Measurements from ENCODE around the gene FHOD1. TPM values are rescaled to one million over a fixed set of nuclear protein-coding genes. Genes with fewer than 3 reads are reported as not detected.

FHOD1 gene
- polyA plus RNA-seq, 2 of the 4 experiments (the other 2 are of a cell fraction) = 16.1 to 33.6 TPM

GRCh38 chr16:67209565-67209964 lies 37.7 kb downstream of the FHOD1 start:
- H3K27ac ChIP-seq = no peak overlapping the region
- WGBS (ENCODE audit: missing lambda C conversion rate) = 84% methylated on average over 8 of the region's 8 CpGs
- DNase-seq (ENCODE audit: low read depth in 1 of 2, low spot score in 1 of 2) = no peak
- FAIRE-seq = no peak
- no peak overlapping the region for H3K4me3 ChIP-seq
- no peaks in the 10 kb centered on the region for H3K9me3 ChIP-seq
- no peak overlapping the region for H3K4me2 ChIP-seq
- ATAC-seq = peak in 1 of 2 experiments; percentile 1; a peak in 1 of 6 replicates
- no peak for TF ChIP-seq RCOR1 (IDR thresholded peaks at IDR 0.05; ENCODE audit: low read depth, low read length)
- TF ChIP-seq SREBF2 (IDR thresholded peaks at IDR 0.05) = no peak
- no peak for TF ChIP-seq ZC3H11A (IDR thresholded peaks at IDR 0.05)
- no peak for TF ChIP-seq HEYL (CRISPR knock-in tag; IDR thresholded peaks at IDR 0.05)
- no peak for TF ChIP-seq ZFP36 (IDR thresholded peaks at IDR 0.05; ENCODE audit: borderline replicate concordance, partially characterized antibody)
- no peak for TF ChIP-seq TFCP2L1 (CRISPR knock-in tag; IDR thresholded peaks at IDR 0.05)
- no peak for TF ChIP-seq PHF8 (IDR thresholded peaks at IDR 0.05; ENCODE audit: borderline replicate concordance, low read depth)
- TF ChIP-seq HOXA7 (CRISPR knock-in tag; IDR thresholded peaks at IDR 0.05) = no peak
- no peak for TF ChIP-seq FOSB (CRISPR knock-in tag; IDR thresholded peaks at IDR 0.05)
- TF ChIP-seq USF2 (IDR thresholded peaks at IDR 0.05) = no peak
- TF ChIP-seq CTCF (IDR thresholded peaks at IDR 0.05) = no peak
- no peak for TF ChIP-seq ZSCAN20 (CRISPR knock-in tag; IDR thresholded peaks at IDR 0.05)
- no peak for TF ChIP-seq FOXS1 (CRISPR knock-in tag; IDR thresholded peaks at IDR 0.05)
- TF ChIP-seq EHF (CRISPR knock-in tag; IDR thresholded peaks at IDR 0.05) = no peak
- no peak for TF ChIP-seq JUNB (IDR thresholded peaks at IDR 0.05)
- no peak for TF ChIP-seq HOXB5 (CRISPR knock-in tag; IDR thresholded peaks at IDR 0.05)
- no peak for TF ChIP-seq GATA3 (IDR thresholded peaks at IDR 0.05; ENCODE audit: borderline replicate concordance)
- no peak for TF ChIP-seq BHLHE40 (IDR thresholded peaks at IDR 0.05; ENCODE audit: low read depth, low read length)
- TF ChIP-seq HDAC2 (IDR thresholded peaks at IDR 0.05) = no peak
- no peak for TF ChIP-seq NFE2L2 (conservative IDR thresholded peaks at IDR 0.05; ENCODE audit: low read length)
- ChIA-PET CTCF (interaction anchor here (0.8 to 10.5 kb wide), 10 partner anchors 9 to 256 kb away, joined by 3 to 105 read pairs (median 4); partner anchors contain the start of genes B3GNT9, CES3, E2F4 and ELMO3), POLR2A (interaction anchor here (3.7 kb wide), 1 partner anchor 17 kb away, joined by 11 read pairs; the partner anchor contains the start of gene TMEM208)
- H3K4me1 ChIP-seq = peaks cover 25% of the 10 kb centered on the region

GRCh38 chr16:67208154-67208896 lies 39.0 kb downstream of the FHOD1 start:
- TF ChIP-seq EHMT2 (IDR thresholded peaks at IDR 0.05; ENCODE audit: low read depth) (no peak), MAZ (IDR thresholded peaks at IDR 0.05; ENCODE audit: borderline replicate concordance, low read depth, low read length) (no peak)
- H3K27ac ChIP-seq = peak overlapping the region; percentile 38 to 73; a peak in 4 of 6 replicates
- H3K4me3 ChIP-seq = no peak overlapping the region
- peaks cover 25% of the 10 kb centered on the region for H3K4me1 ChIP-seq
- FAIRE-seq (no peak), ATAC-seq (peak in 1 of 2 experiments; percentile 3; a peak in 1 of 6 replicates), DNase-seq (ENCODE audit: low read depth in 1 of 2, low spot score in 1 of 2) (no peak)
- 87% methylated on average over 8 of the region's 11 CpGs for WGBS (ENCODE audit: missing lambda C conversion rate)
- H3K9me3 ChIP-seq = no peaks in the 10 kb centered on the region
- ChIA-PET POLR2A (interaction anchor here (1.1 to 1.4 kb wide), 3 partner anchors 10 to 38 kb away, joined by 3 to 5 read pairs (median 5); partner anchors contain the start of gene TMEM208), CTCF (interaction anchor here (0.8 to 10.5 kb wide), 6 partner anchors 12 to 254 kb away, joined by 3 to 105 read pairs (median 5); partner anchors contain the start of genes E2F4, ELMO3 and TMEM208)
- H3K4me2 ChIP-seq = peak overlapping the region; percentile 31; the same call in 1 of the 3 replicates
